ENCODE results near the gene FAM3B. TPM values are rescaled to one million over a fixed set of nuclear protein-coding genes. Genes with fewer than 3 reads are reported as not detected.

The FAM3B gene
- total RNA-seq, 1 experiment from 2014 or later = 0.71 TPM

GRCh38 chr21:41369920-41370839 lies 53.6 kb downstream of the FAM3B start:
- H3K27ac Mint-ChIP-seq (ENCODE audit: unreplicated experiment) = no peak overlapping the region
- CTCF ChIA-PET = no interaction called here
- H3K4me1 Mint-ChIP-seq (ENCODE audit: low read depth, unreplicated experiment) = peaks cover 20% of the 10 kb centered on the region
- H3K4me3 Mint-ChIP-seq (ENCODE audit: low read depth, unreplicated experiment) = no peak overlapping the region
- H3K27me3 Mint-ChIP-seq (ENCODE audit: unreplicated experiment) = no peaks in the 10 kb centered on the region
- TF ChIP-seq CTCF (IDR thresholded peaks at IDR 0.05; ENCODE audit: unreplicated experiment) = no peak
- no TSS peak for BruUV-seq (replicated peaks)
- H3K36me3 Mint-ChIP-seq (ENCODE audit: insufficient read depth, unreplicated experiment) = peaks cover 10% of the 10 kb centered on the region
- no peaks in the 10 kb centered on the region for H3K9me3 Mint-ChIP-seq (ENCODE audit: low read depth, unreplicated experiment)
- intact Hi-C loops (cut with micrococcal nuclease; ENCODE audit: unreplicated experiment) = no loop called here
- DNase-seq = no peak

GRCh38 chr21:41370840-41371684 lies 54.5 kb downstream of the FAM3B start:
- no peaks in the 10 kb centered on the region for H3K27me3 Mint-ChIP-seq (ENCODE audit: unreplicated experiment)
- no TSS peak for BruUV-seq (replicated peaks)
- intact Hi-C loops (cut with micrococcal nuclease; ENCODE audit: unreplicated experiment) = no loop called here
- no peak overlapping the region for H3K4me3 Mint-ChIP-seq (ENCODE audit: low read depth, unreplicated experiment)
- H3K4me1 Mint-ChIP-seq (ENCODE audit: low read depth, unreplicated experiment) = peaks cover 20% of the 10 kb centered on the region
- no peak for TF ChIP-seq CTCF (IDR thresholded peaks at IDR 0.05; ENCODE audit: unreplicated experiment)
- CTCF ChIA-PET = no interaction called here
- no peaks in the 10 kb centered on the region for H3K9me3 Mint-ChIP-seq (ENCODE audit: low read depth, unreplicated experiment)
- no peak overlapping the region for H3K27ac Mint-ChIP-seq (ENCODE audit: unreplicated experiment)
- H3K36me3 Mint-ChIP-seq (ENCODE audit: insufficient read depth, unreplicated experiment) = peaks cover 10% of the 10 kb centered on the region
- no peak for DNase-seq

- Mint-ChIP-seq H3K9me3 (ENCODE audit: low read depth, unreplicated experiment) (no peaks in the 10 kb centered on the region), H3K27me3 (ENCODE audit: unreplicated experiment) (no peaks in the 10 kb centered on the region), H3K27ac (ENCODE audit: unreplicated experiment) (no peak overlapping the region), H3K36me3 (ENCODE audit: insufficient read depth, unreplicated experiment) (peaks cover 8% of the 10 kb centered on the region), H3K4me3 (ENCODE audit: low read depth, unreplicated experiment) (no peak overlapping the region), H3K4me1 (ENCODE audit: low read depth, unreplicated experiment) (peaks cover 15% of the 10 kb centered on the region)
- no peak for TF ChIP-seq CTCF (IDR thresholded peaks at IDR 0.05; ENCODE audit: unreplicated experiment)
- CTCF ChIA-PET = no interaction called here
- DNase-seq = no peak
- no TSS peak for BruUV-seq (replicated peaks)
- intact Hi-C loops (cut with micrococcal nuclease; ENCODE audit: unreplicated experiment) = no loop called here
Observed at GRCh38 chr21:41371685-41372030, 55.1 kb downstream of the FAM3B start.

GRCh38 chr21:41373253-41373652 lies 56.7 kb downstream of the FAM3B start:
- intact Hi-C loops (cut with micrococcal nuclease; ENCODE audit: unreplicated experiment) = no loop called here
- CTCF ChIA-PET = no interaction called here

More at GRCh38 chr21:41373253-41373652, 56.7 kb downstream of the FAM3B start:
- Mint-ChIP-seq H3K27ac (ENCODE audit: unreplicated experiment) (no peak overlapping the region), H3K9me3 (ENCODE audit: low read depth, unreplicated experiment) (no peaks in the 10 kb centered on the region), H3K27me3 (ENCODE audit: unreplicated experiment) (peaks cover 4% of the 10 kb centered on the region), H3K36me3 (ENCODE audit: insufficient read depth, unreplicated experiment) (no peaks in the 10 kb centered on the region), H3K4me1 (ENCODE audit: low read depth, unreplicated experiment) (no peaks in the 10 kb centered on the region), H3K4me3 (ENCODE audit: low read depth, unreplicated experiment) (no peak overlapping the region)
- TF ChIP-seq CTCF (IDR thresholded peaks at IDR 0.05; ENCODE audit: unreplicated experiment) = no peak
- no TSS peak for BruUV-seq (replicated peaks)
- DNase-seq = no peak
